ENCODE measurements around the gene TAPBPL. TPM values are rescaled to one million over a fixed set of nuclear protein-coding genes. Genes with fewer than 3 reads are reported as not detected.

TAPBPL gene
- total RNA-seq, result 10.5 TPM
- 10 to 100 TPM in 1 of 8 donors, 1 to 10 TPM in 7; 7.3 to 10.2 (median 9.0) TPM for polyA plus RNA-seq (ENCODE audit: insufficient read depth in 1 of 8, insufficient read length in 8 of 8, low replicate concordance in 1 of 8)
- long read RNA-seq, donor 1, result 0 reads
- long read RNA-seq, donor 2, partial matches to known transcripts, result 0 of 1 reads
- long read RNA-seq, donor 2, other reads (novel, unspliced or antisense), result 0 of 1 reads
- long read RNA-seq, donor 3, partial matches to known transcripts, result 8 of 13 reads
- long read RNA-seq, donor 3, other reads (novel, unspliced or antisense), result 0 of 13 reads
- long read RNA-seq, donor 4, partial matches to known transcripts, result 0 of 1 reads
- long read RNA-seq, donor 4, other reads (novel, unspliced or antisense), result 0 of 1 reads
- long read RNA-seq, donor 5, transcript TAPBPL-201 (7 exons, 1,741 nt), result major isoform, 5 of 15 reads
- long read RNA-seq, donor 5, partial matches to known transcripts, result 10 of 15 reads
- long read RNA-seq, donor 5, other reads (novel, unspliced or antisense), result 0 of 15 reads
- long read RNA-seq, donor 6, partial matches to known transcripts, result 14 of 14 reads
- long read RNA-seq, donor 6, other reads (novel, unspliced or antisense), result 0 of 14 reads
- long read RNA-seq, donor 7, result 0 reads
- long read RNA-seq, donor 8, partial matches to known transcripts, result 0 of 1 reads
- long read RNA-seq, donor 8, other reads (novel, unspliced or antisense), result 0 of 1 reads
- long read RNA-seq, donor 9, partial matches to known transcripts, result 0 of 1 reads
- long read RNA-seq, donor 9, other reads (novel, unspliced or antisense), result 0 of 1 reads
- long read RNA-seq, donor 10, partial matches to known transcripts, result 11 of 14 reads
- long read RNA-seq, donor 10, other reads (novel, unspliced or antisense), result 0 of 14 reads
- long read RNA-seq, donor 11, partial matches to known transcripts, result 10 of 12 reads
- long read RNA-seq, donor 11, other reads (novel, unspliced or antisense), result 0 of 12 reads

GRCh38 chr12:6451348-6452244 lies at the start of gene TAPBPL:
Gene TAPBPL, plus strand, starts transcription at chr12:6452042. Its CDS starts 207 bp downstream, at chr12:6452249.
- WGBS (ENCODE audit: insufficient coverage), result 1% methylated on average over 15 of the region's 27 CpGs
- Histone ChIP-seq H3K27me3 (ENCODE audit: control insufficient read depth, insufficient read depth, low read length) (no peaks in the 10 kb centered on the region), H3K27ac (ENCODE audit: low read length) (peak within 1 kb of the TSS; percentile 87), H3K36me3 (ENCODE audit: control insufficient read depth, insufficient read depth, low read length) (peaks cover 28% of the 10 kb centered on the region), H3K9me3 (replicated peaks; ENCODE audit: control insufficient read depth, low read depth, low read length) (no peaks in the 10 kb centered on the region), H3K4me1 (ENCODE audit: control insufficient read depth, insufficient read depth, low read length) (peaks cover 32% of the 10 kb centered on the region), H3K4me3 (ENCODE audit: low read length) (peak within 1 kb of the TSS; percentile 54)
- peak; percentile 97 for DNase-seq

DNA sequence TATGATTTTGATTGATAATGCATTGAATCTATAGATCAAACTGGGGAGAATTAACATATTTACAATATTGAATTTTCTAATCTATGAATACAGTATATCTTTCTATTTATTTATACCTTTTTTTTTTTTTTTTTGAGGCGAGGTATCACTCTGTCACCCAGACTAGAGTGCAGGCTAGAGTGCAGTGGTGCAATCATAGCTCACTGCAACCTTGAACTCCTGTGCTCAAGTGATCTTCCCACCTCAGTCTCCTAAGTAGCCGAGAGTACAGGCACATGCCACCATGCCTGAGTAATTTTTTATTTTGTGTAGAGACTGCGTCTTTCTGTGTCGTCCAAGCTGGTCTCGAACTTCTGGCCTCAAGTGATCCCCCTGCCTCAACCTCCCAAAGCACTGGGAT lies 47.5 kb upstream of the TAPBPL start:
- Histone ChIP-seq H3K4me1 (ENCODE audit: control insufficient read depth, insufficient read depth, low read length) (no peaks in the 10 kb centered on the region), H3K4me3 (ENCODE audit: low read length) (no peak overlapping the region), H3K27me3 (ENCODE audit: control insufficient read depth, insufficient read depth, low read length) (no peaks in the 10 kb centered on the region), H3K27ac (ENCODE audit: low read length) (no peak overlapping the region), H3K36me3 (ENCODE audit: control insufficient read depth, insufficient read depth, low read length) (no peaks in the 10 kb centered on the region), H3K9me3 (replicated peaks; ENCODE audit: control insufficient read depth, low read depth, low read length) (peaks cover 3% of the 10 kb centered on the region)
- 100% methylated on average over 2 of the region's 5 CpGs for WGBS (ENCODE audit: insufficient coverage)
- no peak for DNase-seq

GRCh38 chr12:6405963-6406362 lies 45.9 kb upstream of the TAPBPL start:
- no peak for DNase-seq
- Histone ChIP-seq H3K4me3 (ENCODE audit: low read length) (no peak overlapping the region), H3K27ac (ENCODE audit: low read length) (no peak overlapping the region), H3K9me3 (replicated peaks; ENCODE audit: control insufficient read depth, low read depth, low read length) (peaks cover 3% of the 10 kb centered on the region), H3K27me3 (ENCODE audit: control insufficient read depth, insufficient read depth, low read length) (no peaks in the 10 kb centered on the region), H3K36me3 (ENCODE audit: control insufficient read depth, insufficient read depth, low read length) (no peaks in the 10 kb centered on the region), H3K4me1 (ENCODE audit: control insufficient read depth, insufficient read depth, low read length) (no peaks in the 10 kb centered on the region)
- WGBS (ENCODE audit: insufficient coverage), result no CpG with 5 or more reads among the region's 6 CpGs

DNA sequence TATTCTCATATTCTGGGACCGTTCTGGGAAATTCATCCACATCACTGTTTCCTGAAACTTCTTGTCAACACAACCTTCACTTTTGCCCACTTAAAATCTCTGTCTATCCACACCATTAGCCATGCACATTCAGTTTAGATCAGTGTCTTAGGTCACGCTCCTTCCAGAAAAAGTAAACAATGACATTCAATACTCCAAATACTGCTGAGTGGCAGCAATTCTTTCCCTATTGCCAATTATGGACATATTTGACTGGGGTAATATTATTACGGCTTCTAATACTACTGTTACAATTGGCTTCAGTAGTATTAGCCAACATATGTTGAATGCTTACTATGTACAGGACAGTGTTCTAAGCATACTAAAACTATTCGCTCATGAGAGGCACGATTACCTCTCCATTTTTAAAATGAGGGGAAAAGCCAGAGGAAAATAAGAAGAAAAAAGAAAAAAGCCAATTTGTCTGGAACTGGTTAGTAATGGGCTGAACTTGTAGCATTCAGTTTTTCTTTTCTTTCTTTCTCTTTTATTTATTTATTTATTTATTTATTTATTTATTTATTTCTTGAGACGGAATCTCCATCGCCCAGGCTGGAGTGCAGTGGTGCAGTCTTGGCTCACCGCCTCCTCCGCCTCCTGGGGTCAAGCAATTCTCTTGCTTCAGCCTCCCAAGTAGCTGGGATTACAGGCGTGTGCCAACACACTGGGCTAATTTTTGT lies 44.4 kb upstream of the TAPBPL start:
- no peak overlapping the region for H3K4me3 ChIP-seq (ENCODE audit: low read length)
- H3K4me1 ChIP-seq (ENCODE audit: control insufficient read depth, insufficient read depth, low read length), result no peaks in the 10 kb centered on the region
- no peak for DNase-seq
- H3K9me3 ChIP-seq (replicated peaks; ENCODE audit: control insufficient read depth, low read depth, low read length), result peaks cover 3% of the 10 kb centered on the region
- no peak overlapping the region for H3K27ac ChIP-seq (ENCODE audit: low read length)
- no peaks in the 10 kb centered on the region for H3K36me3 ChIP-seq (ENCODE audit: control insufficient read depth, insufficient read depth, low read length)
- no peaks in the 10 kb centered on the region for H3K27me3 ChIP-seq (ENCODE audit: control insufficient read depth, insufficient read depth, low read length)
- WGBS (ENCODE audit: insufficient coverage), result 97% methylated on average over 5 of the region's 10 CpGs

DNA sequence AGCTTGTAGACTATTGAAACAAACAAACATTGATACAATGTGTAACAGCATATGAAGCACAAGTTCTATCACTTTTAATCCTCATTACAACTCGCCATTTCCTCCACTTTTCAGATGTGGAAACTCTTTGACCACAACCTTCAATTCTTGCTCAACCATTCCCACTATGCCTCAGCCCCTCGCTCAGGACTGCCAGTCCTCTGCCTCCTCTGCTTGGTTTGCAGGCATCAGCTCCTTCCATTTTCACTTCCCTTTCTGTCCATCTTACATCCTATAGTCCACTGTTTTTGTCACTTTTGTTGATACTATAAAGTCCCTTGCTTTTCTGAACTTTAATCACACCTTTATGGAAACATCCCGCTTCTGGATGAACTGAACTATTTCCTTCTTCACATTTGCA lies 35.2 kb upstream of the TAPBPL start:
- DNase-seq, result peak; percentile 65
- H3K27me3 ChIP-seq (ENCODE audit: control insufficient read depth, insufficient read depth, low read length), result peaks cover 2% of the 10 kb centered on the region

DNA sequence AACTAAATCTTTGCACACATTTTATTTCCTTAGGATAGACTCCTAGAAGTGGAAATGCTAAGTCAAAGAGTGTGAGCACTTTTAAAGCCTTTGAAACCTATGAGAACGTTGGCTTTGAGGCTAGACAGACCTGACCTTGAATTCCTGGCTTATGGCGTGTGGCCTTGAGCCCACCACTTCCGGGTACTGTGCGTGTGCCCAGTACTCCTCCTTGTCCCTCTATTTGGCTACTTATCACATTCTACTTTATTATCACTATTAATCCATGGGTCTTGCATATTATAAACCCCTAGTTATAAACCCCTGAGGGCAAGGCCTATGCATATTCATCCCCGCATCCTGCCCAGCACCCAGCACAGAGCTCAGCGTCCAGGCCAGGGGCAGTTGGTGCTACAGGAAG lies 33.0 kb upstream of the TAPBPL start:
- Histone ChIP-seq H3K4me1 (ENCODE audit: control insufficient read depth, insufficient read depth, low read length) (peaks cover 3% of the 10 kb centered on the region), H3K27me3 (ENCODE audit: control insufficient read depth, insufficient read depth, low read length) (peaks cover 2% of the 10 kb centered on the region), H3K27ac (ENCODE audit: low read length) (no peak overlapping the region), H3K4me3 (ENCODE audit: low read length) (no peak overlapping the region), H3K36me3 (ENCODE audit: control insufficient read depth, insufficient read depth, low read length) (peaks cover 2% of the 10 kb centered on the region), H3K9me3 (replicated peaks; ENCODE audit: control insufficient read depth, low read depth, low read length) (no peaks in the 10 kb centered on the region)
- WGBS (ENCODE audit: insufficient coverage), result 91% methylated on average over 6 of the region's 6 CpGs
- no peak for DNase-seq

More for the DNA sequence above, 35.2 kb upstream of the TAPBPL start:
- no peak overlapping the region for H3K27ac ChIP-seq (ENCODE audit: low read length)
- H3K4me1 ChIP-seq (ENCODE audit: control insufficient read depth, insufficient read depth, low read length), result no peaks in the 10 kb centered on the region
- H3K36me3 ChIP-seq (ENCODE audit: control insufficient read depth, insufficient read depth, low read length), result peaks cover 2% of the 10 kb centered on the region
- WGBS (ENCODE audit: insufficient coverage), result 77% methylated on average over 3 of the region's 3 CpGs
- no peaks in the 10 kb centered on the region for H3K9me3 ChIP-seq (replicated peaks; ENCODE audit: control insufficient read depth, low read depth, low read length)
- no peak overlapping the region for H3K4me3 ChIP-seq (ENCODE audit: low read length)

DNA sequence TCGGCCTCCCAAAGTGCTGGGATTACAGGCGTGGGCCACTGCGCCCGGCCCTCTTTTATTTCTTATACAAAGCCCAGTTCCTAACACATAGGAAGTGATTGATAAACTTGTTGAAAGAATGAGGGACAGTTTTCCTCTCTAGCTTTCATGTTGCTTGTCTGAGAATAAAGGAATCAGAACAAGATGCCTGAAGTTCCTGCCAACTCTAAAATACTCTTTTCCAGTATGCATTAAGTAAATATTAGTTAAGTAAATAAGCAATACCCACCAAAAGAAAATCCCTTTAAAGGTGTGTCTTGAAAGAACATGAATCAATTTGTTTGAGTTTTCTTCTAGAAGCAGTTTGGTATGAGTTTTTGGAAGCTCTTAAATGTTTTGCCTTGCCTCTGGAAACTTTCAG lies 31.5 kb upstream of the TAPBPL start:
- DNase-seq, result no peak
- H3K4me3 ChIP-seq (ENCODE audit: low read length), result no peak overlapping the region
- H3K4me1 ChIP-seq (ENCODE audit: control insufficient read depth, insufficient read depth, low read length), result peaks cover 4% of the 10 kb centered on the region
- no peaks in the 10 kb centered on the region for H3K9me3 ChIP-seq (replicated peaks; ENCODE audit: control insufficient read depth, low read depth, low read length)
- no peak overlapping the region for H3K27ac ChIP-seq (ENCODE audit: low read length)
- H3K27me3 ChIP-seq (ENCODE audit: control insufficient read depth, insufficient read depth, low read length), result peaks cover 2% of the 10 kb centered on the region
- peaks cover 2% of the 10 kb centered on the region for H3K36me3 ChIP-seq (ENCODE audit: control insufficient read depth, insufficient read depth, low read length)
- WGBS (ENCODE audit: insufficient coverage), result no CpG with 5 or more reads among the region's 4 CpGs

- peaks cover 4% of the 10 kb centered on the region for H3K4me1 ChIP-seq (ENCODE audit: control insufficient read depth, insufficient read depth, low read length)
- no peaks in the 10 kb centered on the region for H3K9me3 ChIP-seq (replicated peaks; ENCODE audit: control insufficient read depth, low read depth, low read length)
- no peaks in the 10 kb centered on the region for H3K36me3 ChIP-seq (ENCODE audit: control insufficient read depth, insufficient read depth, low read length)
- 3% methylated on average over 8 of the region's 9 CpGs for WGBS (ENCODE audit: insufficient coverage)
- no peak overlapping the region for H3K27ac ChIP-seq (ENCODE audit: low read length)
- H3K4me3 ChIP-seq (ENCODE audit: low read length), result no peak overlapping the region
- peak; percentile 94 for DNase-seq
- H3K27me3 ChIP-seq (ENCODE audit: control insufficient read depth, insufficient read depth, low read length), result peaks cover 2% of the 10 kb centered on the region
These were observed 28.4 kb upstream of the TAPBPL start for GRCh38 chr12:6423267-6424007.

DNA sequence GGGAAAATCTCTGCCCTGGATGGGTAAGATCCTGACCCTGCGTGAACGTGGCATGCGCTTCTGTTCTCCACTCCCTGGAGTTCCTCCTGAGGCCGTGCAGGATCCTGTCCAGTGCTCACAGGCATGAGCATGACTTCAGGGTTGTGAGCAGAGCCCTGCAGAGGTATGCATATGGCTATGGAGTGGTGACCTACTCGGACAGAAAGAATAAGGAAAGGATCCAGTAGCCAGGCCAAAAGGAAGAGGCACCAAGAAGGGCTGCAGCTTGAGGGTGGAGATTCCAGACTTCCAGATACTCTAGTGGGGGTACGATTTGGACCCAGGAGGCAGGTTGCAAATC lies 27.9 kb upstream of the TAPBPL start:
- no peak overlapping the region for H3K27ac ChIP-seq (ENCODE audit: low read length)
- no peak for DNase-seq
- WGBS (ENCODE audit: insufficient coverage), result 37% methylated on average over 5 of the region's 6 CpGs

More for the DNA sequence above, 27.9 kb upstream of the TAPBPL start:
- Histone ChIP-seq H3K27me3 (ENCODE audit: control insufficient read depth, insufficient read depth, low read length) (peaks cover 2% of the 10 kb centered on the region), H3K4me1 (ENCODE audit: control insufficient read depth, insufficient read depth, low read length) (peaks cover 4% of the 10 kb centered on the region), H3K9me3 (replicated peaks; ENCODE audit: control insufficient read depth, low read depth, low read length) (no peaks in the 10 kb centered on the region), H3K36me3 (ENCODE audit: control insufficient read depth, insufficient read depth, low read length) (no peaks in the 10 kb centered on the region), H3K4me3 (ENCODE audit: low read length) (no peak overlapping the region)

All from muscle of leg (tissue), 16 donors.